CD4-positive, alpha-beta T cell treated with Interleukin-17A for 4 hours (primary cell): ENCODE data around the gene SORBS1.

Experiments
- DNase-seq: peaks from one replicate; pipeline ENCODE4 v3.0.0-alpha.2; 2020; ENCODE audit warnings: mixed read lengths

Gene SORBS1

DNA sequence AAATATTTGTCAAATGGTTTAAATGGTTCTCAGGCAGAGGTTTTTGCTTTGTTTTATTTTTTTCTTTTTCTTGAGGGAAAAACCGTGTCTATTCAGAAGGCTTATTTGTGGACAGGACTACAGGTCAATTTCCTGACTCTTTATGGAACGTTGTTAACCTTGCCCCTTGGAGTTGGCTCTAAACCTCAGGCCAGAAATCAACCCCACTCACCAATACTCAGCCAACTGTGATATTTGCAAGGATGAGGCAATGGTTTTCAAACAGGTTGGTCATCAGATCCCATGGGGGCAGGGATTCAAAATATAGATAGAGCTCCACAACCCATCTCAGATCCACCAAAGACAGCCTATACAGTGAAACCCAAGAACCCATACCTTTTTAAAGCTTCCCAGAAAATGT, 280.5 kb downstream of the SORBS1 start:
- no peak for DNase-seq

DNA sequence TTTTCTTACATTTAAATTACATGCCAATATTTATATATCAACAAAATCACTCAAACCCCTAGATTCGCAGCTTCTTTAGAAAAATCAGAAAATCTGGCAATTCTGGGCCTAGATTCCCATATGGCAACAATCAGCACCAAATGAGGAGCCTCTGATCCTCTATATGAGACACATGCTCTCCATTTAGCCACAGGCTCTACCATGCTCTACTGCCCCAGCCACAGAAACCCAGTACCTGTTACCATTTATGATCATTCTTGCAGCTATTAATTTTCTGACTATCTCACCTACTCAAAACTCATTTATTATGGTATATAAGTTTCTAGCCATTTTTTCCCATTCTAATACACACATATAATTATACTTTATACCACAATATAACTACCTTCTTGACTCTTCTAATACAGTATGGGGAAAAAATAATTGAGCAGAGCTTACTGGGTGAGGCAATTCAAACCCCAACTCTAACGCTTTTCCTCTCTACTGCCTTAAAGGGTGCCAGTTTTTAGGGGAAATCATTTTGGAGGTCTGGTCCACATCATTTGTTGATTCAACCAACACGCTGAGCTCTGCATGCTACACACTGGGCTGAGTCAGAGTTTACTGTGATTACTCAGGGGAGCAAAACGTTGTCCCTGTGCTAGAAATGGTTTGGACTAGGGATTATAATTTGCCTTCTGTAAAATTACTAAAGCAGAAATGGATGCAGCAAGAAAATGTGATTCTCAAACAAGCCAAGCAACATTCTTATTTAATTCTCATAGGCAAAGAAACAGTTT, 281.9 kb downstream of the SORBS1 start:
- no peak for DNase-seq

DNA sequence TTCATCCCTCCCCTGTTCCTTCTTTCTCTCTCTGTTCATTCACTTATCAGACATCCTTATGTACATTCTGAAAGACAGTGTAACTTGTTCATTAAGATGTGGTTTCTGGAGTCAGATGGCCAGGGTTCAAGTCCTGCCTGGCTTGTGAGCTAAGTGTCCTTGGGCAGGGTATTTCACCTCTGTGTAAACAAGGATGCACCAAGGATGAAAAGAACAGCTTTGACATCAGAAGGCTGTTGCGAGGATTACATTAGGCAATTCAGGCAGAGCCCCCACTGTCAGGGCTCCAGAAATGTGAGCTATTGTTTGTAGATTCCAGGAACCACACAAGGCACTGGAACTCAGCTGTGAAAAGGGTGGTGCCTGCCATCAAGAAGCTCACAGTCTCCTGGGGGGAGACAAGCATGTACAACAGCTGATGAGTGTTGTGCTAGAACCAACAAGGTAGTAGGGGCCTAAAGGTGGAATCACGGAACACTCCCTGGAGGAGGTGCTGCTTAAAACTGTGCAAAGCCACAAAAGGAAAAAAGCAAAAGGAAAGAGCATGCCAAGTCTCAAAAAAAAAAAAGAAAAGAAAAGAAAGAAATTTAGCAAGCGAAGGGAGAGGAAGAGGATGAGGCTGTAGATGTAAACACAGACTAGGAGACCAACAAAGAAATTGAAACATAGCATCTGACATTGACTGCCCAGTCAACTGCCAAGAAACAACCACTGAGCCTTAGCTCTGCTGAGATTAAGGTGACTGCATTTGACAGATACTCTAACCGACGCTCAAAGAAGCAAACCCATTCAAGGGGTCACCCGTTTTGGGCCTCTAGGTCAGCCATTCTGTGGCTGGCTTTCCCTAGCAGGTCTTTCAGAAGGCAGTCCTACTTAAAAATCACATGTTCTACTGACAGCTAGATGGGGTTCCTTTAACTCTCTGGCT, 282.8 kb downstream of the SORBS1 start:
- DNase-seq, result no peak

DNA sequence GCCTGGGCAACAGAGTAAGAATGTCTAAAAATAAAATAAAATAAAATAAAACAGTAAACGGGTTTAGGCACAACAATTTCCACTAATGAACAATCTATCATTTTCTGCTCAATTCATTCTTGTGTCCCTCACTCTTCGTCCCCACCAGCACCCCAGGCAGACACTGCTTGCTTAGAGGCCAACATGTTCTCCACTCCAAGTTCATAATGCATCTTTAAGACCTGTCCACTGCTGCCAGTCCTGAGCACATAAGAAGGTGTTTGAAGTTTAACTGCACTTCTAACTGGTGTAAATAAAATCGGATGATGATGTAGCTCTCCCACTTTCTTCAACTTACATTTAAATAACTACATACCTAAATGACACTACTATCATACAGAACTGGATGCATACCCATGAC, 283.6 kb downstream of the SORBS1 start:
- DNase-seq, result no peak

DNA sequence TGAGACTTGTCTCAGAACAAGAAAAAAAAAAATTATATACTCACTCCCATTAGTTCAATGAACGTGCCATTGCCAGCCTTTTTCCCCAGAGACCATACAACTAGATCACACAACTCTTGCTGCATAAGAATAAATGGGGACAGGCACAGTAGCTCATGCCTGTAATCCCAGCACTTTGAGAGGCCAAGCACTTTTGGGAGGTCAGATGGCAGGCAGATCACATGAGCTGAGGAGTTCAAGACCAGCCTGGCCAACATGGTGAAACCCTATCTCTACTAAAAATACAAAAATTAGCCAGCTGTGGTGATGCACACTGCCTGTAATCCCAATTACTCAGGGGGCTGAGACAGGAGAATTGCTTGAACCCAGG, 284.0 kb downstream of the SORBS1 start:
- no peak for DNase-seq

DNA sequence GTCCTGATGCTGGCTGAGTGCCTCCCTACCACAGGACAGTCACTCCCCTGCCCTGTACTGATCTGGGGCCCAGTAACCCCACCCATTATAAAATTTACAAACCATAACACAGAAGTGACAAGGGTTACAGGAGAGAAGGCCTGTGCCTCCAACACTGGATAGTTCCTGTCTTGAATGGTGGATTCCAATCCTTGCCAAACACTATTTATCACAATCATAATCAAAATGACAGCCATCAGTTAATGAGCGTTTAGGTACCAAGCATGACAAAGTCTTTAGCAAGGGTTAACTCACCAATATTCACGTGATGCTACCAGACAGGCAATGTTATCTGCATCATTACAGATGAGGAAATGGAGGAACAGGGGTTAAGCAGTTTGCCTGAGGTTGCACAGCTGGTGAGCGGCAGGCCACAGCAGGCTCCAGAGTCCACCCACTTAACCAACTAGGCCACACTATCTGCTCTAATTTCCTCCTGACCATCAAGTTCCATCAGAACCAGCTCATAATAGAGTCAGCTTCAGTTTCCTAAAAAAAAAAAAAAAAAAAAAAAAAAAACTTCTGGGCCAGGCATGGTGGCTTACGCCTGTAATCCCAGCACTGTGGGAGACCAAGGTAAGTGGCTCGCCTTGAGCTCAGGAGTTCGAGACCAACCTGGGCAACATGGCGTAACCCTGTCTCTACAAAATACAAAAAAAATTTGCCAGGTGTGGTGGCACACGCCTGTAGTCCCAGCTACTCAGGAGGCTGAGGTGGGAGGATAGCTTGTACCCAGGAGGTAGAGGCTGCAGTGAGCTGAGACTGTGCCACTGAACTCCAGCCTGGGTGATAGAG, 284.6 kb downstream of the SORBS1 start:
- no peak for DNase-seq

DNA sequence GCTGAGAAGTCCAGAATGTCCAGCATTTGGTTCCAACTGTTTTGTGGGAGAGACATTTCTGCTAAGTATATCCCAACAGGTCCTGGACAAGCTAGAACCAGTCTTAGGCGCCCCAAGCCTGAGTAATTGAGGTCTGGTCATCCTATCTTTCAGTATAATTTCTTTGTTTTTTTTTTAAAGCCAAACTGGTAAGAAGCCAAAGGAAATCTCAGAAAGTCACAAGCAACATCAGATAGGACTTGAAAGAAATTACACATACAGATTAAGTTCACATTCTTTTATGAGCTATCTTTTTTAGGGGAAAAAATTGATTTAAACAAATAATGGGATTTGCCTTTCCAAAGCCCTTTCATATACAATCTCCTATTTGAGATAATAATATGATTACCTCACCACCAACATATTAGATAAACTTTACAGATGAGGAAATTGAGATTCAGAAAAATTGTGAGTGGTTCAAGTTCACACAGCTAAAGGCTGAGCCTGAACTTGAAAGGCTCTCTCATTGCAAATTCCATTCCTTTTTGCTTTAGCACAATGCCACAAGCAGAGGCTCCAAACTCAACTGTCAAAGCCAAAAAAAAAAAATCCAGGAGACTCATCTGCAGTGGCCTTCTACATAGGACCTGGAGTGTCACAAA, 285.3 kb downstream of the SORBS1 start:
- DNase-seq, result no peak

DNA sequence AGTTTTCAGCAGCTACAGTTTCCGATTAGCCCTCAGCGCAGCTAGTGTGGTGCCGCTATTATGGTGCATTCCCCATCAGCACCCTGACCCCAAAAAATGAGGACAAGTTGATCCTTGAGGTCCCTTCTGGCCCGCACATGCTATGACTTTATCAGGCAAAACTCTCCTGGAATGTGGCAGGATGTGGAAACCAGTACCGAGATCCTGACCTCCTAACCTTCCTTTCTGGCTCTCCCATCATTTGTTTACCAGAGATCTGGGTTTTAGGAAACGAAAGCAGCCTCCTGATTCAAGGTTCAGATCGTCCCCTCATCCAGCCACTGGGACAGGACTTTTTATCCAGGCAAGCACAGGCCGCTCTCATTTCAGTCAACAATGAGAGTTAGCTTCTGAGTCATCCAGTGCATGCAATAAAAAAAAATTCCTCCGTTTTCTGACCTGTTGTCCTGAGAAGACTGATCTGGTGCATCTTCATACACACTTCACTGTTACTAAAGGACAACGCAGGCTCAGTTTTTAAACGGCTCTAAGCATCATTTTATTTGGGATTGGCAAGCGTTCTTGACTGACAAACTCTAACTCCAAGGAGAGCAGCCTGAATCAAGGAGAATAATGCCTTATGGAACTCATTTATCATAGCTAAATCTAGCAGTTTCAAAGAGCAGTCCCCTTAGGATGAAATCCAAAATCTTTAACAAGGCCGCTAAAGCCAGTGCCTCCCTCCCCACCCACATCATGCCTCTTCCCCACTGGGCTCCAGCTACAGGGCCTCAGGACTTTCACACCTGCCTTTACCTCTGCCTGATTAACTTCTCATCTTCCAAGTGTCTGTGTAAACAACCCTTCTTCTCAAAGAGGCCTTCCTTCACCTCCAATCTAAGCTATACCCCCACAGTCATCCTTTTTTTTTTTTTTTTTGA, 287.5 kb downstream of the SORBS1 start:
- no peak for DNase-seq

DNA sequence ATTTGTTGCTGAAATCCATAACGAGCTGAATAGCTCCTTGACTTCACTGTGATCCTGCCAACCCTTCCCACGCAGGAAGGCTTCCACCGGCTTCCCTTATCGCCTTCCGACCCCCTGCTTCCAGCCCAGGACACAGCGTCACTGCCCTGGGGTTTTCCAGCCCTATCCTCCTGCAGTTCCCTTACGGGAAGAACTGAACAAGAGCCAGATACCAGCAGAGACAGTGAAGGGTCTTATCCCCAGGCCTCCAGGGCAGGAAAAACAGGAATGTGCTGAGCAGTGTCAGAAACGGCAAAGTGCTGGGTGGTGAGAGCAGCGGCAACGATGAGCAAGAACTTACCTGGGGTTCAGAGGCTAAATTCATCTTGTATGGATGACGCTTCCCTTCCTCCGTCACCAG, 292.7 kb downstream of the SORBS1 start:
- DNase-seq, result no peak

DNA sequence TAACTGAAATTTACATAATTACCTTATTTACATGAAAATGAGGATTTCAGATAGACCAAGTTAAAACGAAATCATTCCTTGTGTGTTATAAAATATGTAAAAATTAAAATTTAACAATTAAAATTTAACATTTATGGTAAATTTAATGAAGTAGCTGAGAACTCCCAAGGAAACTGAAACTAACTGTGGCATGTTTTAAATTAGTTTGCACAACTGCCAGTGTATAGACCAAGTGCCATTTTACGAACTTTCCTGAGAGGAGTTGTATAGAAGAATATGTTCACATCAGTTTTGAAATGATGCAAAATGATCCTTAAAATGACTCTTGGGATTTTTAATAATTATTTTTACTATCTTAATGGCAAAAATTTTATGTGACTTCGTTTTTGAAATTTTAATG, 293.9 kb downstream of the SORBS1 start:
- DNase-seq, result no peak

DNA sequence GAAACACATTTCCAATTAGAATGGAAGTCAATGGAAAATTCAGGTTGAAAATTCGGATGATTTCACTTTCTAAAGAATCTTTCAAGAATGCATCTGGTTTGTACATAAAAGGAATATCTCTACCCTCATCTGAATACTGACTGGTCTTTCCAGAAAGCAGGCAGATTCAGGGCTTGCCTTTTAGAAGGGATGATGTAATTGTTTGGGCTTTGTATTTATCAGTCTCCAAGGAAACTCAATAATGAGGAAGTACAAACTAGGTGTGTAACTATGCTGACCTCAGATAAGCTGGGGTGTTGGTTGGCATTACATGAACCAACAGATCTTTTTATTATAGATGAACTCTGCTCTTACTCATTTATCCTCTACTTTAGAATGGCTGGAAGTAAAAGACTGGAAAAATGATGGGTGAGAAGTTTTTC, 294.5 kb downstream of the SORBS1 start:
- no peak for DNase-seq

DNA sequence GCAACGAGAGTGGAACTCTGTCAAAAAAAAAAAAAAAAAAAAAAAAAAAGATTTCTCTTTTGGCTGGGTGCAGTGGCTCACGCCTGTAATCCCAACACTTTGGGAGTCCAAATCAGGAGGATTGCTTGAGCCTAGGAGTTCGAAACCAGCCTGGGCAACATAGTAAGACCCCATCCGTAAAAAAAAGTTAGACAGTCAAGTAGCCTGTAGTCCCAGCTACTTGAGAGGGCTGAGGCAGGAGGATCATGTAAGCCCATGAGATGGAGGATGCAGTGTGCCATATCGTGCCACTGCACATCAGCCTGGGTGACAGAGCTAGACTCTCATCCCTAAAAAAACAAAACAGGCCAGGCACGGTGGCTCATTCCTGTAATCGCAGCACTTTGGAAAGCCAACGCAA, 295.6 kb downstream of the SORBS1 start:
- no peak for DNase-seq

DNA sequence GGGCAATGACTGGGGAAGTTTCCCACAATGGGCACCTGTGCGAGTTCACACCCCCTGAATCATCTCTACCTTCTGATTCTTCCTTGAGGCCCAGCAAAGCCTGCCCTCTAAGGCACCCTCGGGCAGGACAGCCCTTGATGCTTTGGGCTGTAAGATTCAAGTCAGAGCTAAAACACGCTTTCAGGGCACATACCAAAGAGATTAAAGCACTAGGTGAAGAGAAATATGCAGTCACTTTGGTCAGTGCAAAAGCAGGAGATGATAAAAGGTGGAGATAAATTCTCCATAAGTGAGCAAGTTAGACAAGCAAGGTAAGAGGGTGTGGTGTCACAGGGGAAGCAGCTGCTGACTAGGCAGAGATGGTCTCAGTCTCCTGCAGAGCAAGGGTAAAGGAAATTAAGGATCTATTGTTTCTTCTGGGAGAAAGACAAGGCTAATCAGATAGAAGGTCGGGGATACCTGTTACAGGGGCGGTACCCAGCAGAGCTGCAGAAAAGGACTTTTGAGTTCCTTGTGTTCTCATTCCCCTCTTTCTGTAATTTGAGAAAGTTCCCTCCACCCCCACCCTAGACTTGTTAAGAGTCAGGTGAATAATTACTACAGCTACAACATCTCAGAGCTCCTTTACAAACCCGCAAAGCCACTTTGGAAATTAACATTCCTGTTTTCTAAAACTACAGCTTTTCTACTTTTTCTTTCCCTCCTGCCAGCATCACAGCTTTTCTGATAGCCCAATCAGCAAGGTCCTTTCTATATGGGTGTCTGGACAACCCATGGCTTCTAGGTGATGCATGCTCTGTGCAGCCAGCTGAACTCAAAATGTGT, 296.7 kb downstream of the SORBS1 start:
- DNase-seq, result no peak

DNA sequence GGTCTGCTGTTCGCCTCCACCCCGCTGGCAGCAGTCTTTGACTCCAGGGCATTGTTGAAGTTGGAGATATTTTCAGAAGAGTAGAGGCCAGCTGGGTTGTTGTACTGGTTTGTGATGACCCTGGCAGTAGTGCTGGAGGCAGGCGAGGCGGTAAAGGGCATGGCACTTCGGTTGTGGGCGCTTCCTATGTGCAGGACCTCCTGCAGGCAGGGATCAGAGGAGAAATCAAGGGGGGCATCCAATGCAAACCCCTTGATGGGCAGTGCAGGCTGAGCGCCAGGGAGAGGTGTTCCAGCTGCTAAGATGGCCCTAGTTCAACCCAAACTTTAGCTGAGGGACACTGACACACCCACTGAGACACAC, 297.3 kb downstream of the SORBS1 start:
- DNase-seq, result no peak

DNA sequence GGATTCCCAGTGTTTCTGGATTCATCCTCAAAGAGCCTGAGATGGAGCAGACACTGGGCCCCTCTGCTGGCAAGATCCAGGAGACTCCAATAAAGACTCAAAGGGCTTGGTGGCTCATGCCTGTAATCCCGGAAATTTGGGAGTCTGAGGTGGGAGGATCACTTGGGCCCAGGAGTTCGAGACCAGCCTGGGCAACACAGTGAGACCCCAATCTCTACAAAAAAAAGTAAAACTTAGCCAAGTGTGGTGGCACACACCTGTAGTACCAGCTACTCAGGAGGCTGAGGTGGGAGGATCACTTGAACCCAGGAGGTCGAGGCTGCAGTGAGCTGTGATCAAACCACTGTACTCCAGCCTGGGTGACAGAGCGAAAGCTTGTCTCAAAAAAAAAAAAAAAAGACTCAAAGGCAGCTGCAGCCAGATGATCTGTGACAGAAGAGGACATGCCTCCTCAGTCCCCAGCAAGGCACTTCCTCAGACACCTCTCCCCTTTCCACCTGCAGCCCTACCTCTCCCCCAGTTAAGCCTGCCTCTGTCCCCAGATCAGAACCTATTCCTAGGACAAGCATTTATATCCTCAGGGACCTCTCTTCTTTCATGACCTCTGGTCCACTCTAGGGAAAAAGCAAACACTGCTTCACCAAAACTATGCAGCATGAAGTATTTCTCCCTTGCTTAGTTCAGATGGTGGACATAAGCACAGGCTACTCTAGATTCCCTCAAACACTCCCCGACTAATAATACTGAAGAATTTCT, 298.2 kb downstream of the SORBS1 start:
- no peak for DNase-seq

DNA sequence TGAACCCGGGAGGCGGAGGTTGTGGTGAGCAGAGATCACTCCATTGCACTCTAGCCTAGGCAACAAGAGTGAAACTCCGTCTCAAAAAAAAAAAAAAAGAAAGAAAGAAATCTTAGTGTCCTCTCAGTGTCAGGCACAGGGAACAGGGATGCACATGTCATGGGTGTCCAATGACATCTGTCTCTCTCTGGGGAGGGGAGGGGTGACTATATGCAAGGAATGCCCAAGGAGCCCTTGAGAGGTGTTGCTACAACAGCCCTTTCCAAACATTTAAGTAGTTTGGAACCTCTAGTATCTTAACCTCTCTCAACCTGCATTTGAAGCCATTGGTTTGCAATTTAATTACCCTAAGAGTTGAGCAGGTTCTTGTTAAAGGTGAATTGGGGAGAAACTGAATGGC, 299.2 kb downstream of the SORBS1 start:
- no peak for DNase-seq
